ENCODE data around the gene WDR18.
"Not testable (repeated sequence)": the region's sequence is repeated elsewhere in the genome, so short reads cannot be mapped to it uniquely, and the experiment has no call there.

Gene WDR18

GRCh38 chr19:954672-955494 lies 29.3 kb upstream of the WDR18 start:
- DNase-seq (no peak), ATAC-seq (replicated peaks) (peak; percentile 21 to 42)
- Mint-ChIP-seq H3K36me3 (peaks cover 12 to 23% of the 10 kb centered on the region in 2 donors), H3K27ac (peak overlapping the region; percentile 89), H3K27me3 (no peaks in the 10 kb centered on the region), H3K4me3 (peak overlapping the region in 1 of 2 donors; percentile 46), H3K4me1 (peaks cover 22 to 42% of the 10 kb centered on the region in 2 donors), H3K9me3 (no peaks in the 10 kb centered on the region)

- no peak for ATAC-seq (replicated peaks)
- H3K27me3 Mint-ChIP-seq: no peaks in the 10 kb centered on the region
- no peak overlapping the region for H3K27ac Mint-ChIP-seq
- DNase-seq: no peak
- H3K36me3 Mint-ChIP-seq: peaks cover 17 to 26% of the 10 kb centered on the region in 2 donors
- H3K9me3 Mint-ChIP-seq: no peaks in the 10 kb centered on the region
- H3K4me1 Mint-ChIP-seq: peaks cover 17 to 40% of the 10 kb centered on the region in 2 donors
- peak overlapping the region in 1 of 2 donors; percentile 25 for H3K4me3 Mint-ChIP-seq
Measured at GRCh38 chr19:955803-956765, 28.1 kb upstream of the WDR18 start.

- H3K27me3 Mint-ChIP-seq: no peaks in the 10 kb centered on the region
- DNase-seq: no peak
- ATAC-seq (replicated peaks): no peak
- no peak overlapping the region for H3K27ac Mint-ChIP-seq
- H3K36me3 Mint-ChIP-seq: peaks cover 17 to 31% of the 10 kb centered on the region in 2 donors
- H3K4me1 Mint-ChIP-seq: peaks cover 12 to 32% of the 10 kb centered on the region in 2 donors
- H3K9me3 Mint-ChIP-seq: no peaks in the 10 kb centered on the region
- no peak overlapping the region for H3K4me3 Mint-ChIP-seq
Measured at GRCh38 chr19:956766-957440, 27.2 kb upstream of the WDR18 start.

DNA sequence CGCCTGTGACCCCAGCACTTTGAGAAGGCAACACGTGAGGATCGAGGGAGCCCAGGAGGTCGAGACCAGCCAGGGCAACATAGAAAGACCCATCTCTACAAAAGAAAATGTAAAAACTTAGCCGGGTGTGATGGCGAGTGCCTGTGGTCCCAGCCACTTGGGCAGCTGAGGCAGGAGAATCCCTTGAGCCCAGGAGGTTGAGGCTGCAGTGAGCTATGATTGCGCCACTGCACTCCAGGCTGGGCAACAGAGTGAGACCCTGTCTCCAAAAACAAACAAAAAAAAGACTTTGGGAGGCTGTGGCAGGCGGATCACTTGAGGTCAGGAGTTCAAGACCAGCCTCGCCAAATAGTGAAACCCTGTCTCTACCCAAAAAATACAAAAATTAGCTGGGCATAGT lies 26.6 kb upstream of the WDR18 start:
- not testable (repeated sequence) for H3K9me3 Mint-ChIP-seq

GRCh38 chr19:958967-959855 lies 24.9 kb upstream of the WDR18 start:
- no peaks in the 10 kb centered on the region for H3K27me3 Mint-ChIP-seq
- no peaks in the 10 kb centered on the region for H3K9me3 Mint-ChIP-seq
- DNase-seq: no peak
- peaks cover 26 to 48% of the 10 kb centered on the region in 2 donors for H3K36me3 Mint-ChIP-seq
- H3K27ac Mint-ChIP-seq: no peak overlapping the region
- H3K4me3 Mint-ChIP-seq: peak overlapping the region in 1 of 2 donors; percentile 36
- ATAC-seq (replicated peaks): no peak
- peaks cover 6 to 13% of the 10 kb centered on the region in 2 donors for H3K4me1 Mint-ChIP-seq

More for the DNA sequence above, 26.6 kb upstream of the WDR18 start:
- peaks cover 10 to 29% of the 10 kb centered on the region in 2 donors for H3K4me1 Mint-ChIP-seq
- H3K27ac Mint-ChIP-seq: peak overlapping the region; percentile 73
- not testable (repeated sequence) for DNase-seq; H3K27me3 Mint-ChIP-seq; ATAC-seq (replicated peaks); H3K4me3 Mint-ChIP-seq
- peaks cover 19 to 37% of the 10 kb centered on the region in 2 donors for H3K36me3 Mint-ChIP-seq

- no peaks in the 10 kb centered on the region for H3K9me3 Mint-ChIP-seq
- ATAC-seq (replicated peaks): no peak
- H3K4me1 Mint-ChIP-seq: peaks cover 4 to 6% of the 10 kb centered on the region in 2 donors
- no peak for DNase-seq
- H3K27me3 Mint-ChIP-seq: no peaks in the 10 kb centered on the region
- H3K4me3 Mint-ChIP-seq: no peak overlapping the region
- peaks cover 33 to 56% of the 10 kb centered on the region in 2 donors for H3K36me3 Mint-ChIP-seq
- no peak overlapping the region for H3K27ac Mint-ChIP-seq
Measured at GRCh38 chr19:960020-960419, 24.1 kb upstream of the WDR18 start.

- ATAC-seq (replicated peaks): no peak
- H3K4me1 Mint-ChIP-seq: peaks cover 4 to 6% of the 10 kb centered on the region in 2 donors
- peaks cover 37 to 61% of the 10 kb centered on the region in 2 donors for H3K36me3 Mint-ChIP-seq
- H3K27ac Mint-ChIP-seq: no peak overlapping the region
- DNase-seq: no peak
- no peak overlapping the region for H3K4me3 Mint-ChIP-seq
- H3K27me3 Mint-ChIP-seq: no peaks in the 10 kb centered on the region
- no peaks in the 10 kb centered on the region for H3K9me3 Mint-ChIP-seq
Measured at GRCh38 chr19:960601-960938, 23.6 kb upstream of the WDR18 start.

GRCh38 chr19:961866-962620 lies 22.1 kb upstream of the WDR18 start:
- peak overlapping the region; percentile 79 for H3K27ac Mint-ChIP-seq
- DNase-seq: no peak
- H3K36me3 Mint-ChIP-seq: peaks cover 48 to 74% of the 10 kb centered on the region in 2 donors
- no peaks in the 10 kb centered on the region for H3K27me3 Mint-ChIP-seq
- H3K4me1 Mint-ChIP-seq: peaks cover 4 to 6% of the 10 kb centered on the region in 2 donors
- peaks cover 0 to 2% of the 10 kb centered on the region in 2 donors for H3K9me3 Mint-ChIP-seq
- no peak for ATAC-seq (replicated peaks)
- H3K4me3 Mint-ChIP-seq: no peak overlapping the region

DNA sequence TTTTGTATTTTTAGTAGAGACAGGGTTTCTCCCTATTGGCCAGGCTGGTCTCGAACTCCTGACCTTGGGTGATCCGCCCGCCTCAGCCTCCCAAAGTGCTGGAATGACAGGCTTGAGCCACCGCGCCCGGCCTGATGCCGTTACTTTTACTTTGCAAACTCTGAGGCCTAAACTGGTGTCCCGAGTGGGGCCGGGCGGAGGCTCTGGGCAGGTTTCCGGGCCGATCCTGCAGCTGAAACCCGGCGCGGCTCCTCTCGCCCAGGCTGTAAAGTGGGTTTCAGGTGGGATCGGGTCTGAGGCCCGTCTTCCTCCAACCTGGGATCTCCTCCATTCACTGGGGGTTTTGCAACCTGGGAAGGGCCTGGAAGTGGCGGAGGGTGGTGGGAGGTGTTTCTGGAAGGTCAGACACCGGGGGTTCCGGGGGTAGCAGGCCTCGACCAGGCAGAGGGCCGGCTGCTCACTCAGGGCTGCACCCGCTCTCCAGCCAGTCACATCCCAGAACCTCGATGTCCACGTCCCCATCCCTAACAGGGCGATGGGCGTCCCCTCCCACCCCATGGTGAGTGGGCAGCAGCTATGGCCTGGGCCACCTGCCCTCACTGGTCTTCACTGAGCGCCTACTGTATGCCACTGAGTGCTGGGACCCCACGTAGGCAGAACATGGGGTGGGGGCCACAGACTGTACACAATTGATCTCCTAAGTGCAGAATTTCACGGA lies 21.3 kb upstream of the WDR18 start:
- Mint-ChIP-seq H3K36me3 (peaks cover 49 to 73% of the 10 kb centered on the region in 2 donors), H3K4me3 (no peak overlapping the region), H3K4me1 (peaks cover 4 to 6% of the 10 kb centered on the region in 2 donors), H3K27me3 (no peaks in the 10 kb centered on the region), H3K27ac (no peak overlapping the region), H3K9me3 (peaks cover 0 to 2% of the 10 kb centered on the region in 2 donors)
- no peak for DNase-seq
- ATAC-seq (replicated peaks): no peak

- ATAC-seq (replicated peaks) (no peak), DNase-seq (no peak)
- Mint-ChIP-seq H3K9me3 (peaks cover 0 to 2% of the 10 kb centered on the region in 2 donors), H3K27ac (no peak overlapping the region), H3K4me3 (no peak overlapping the region), H3K27me3 (no peaks in the 10 kb centered on the region), H3K36me3 (peaks cover 51 to 77% of the 10 kb centered on the region in 2 donors), H3K4me1 (peaks cover 4 to 6% of the 10 kb centered on the region in 2 donors)
Measured at GRCh38 chr19:963486-963951, 20.6 kb upstream of the WDR18 start.

DNA sequence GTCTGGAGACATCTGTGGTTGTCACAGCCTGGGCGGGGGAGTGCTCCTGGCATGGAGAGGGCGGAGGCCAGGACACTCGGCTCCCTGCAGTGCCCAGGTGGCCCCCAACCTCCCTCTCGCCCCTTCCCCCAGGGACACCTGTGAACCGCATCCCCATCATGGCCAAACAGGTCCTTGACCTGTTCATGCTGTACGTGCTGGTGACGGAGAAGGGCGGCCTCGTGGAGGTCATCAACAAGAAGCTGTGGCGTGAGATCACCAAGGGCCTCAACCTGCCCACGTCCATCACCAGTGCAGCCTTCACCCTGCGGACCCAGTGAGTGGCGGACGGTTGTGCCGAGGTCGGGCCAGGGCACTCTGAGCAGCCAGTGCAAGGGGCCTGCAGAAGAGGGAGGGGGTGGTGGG lies 20.0 kb upstream of the WDR18 start:
- Mint-ChIP-seq H3K27me3 (no peaks in the 10 kb centered on the region), H3K27ac (no peak overlapping the region), H3K4me1 (peaks cover 2 to 6% of the 10 kb centered on the region in 2 donors), H3K4me3 (peak overlapping the region in 1 of 2 donors; percentile 17), H3K9me3 (peaks cover 0 to 2% of the 10 kb centered on the region in 2 donors), H3K36me3 (peaks cover 54 to 79% of the 10 kb centered on the region in 2 donors)
- ATAC-seq (replicated peaks) (no peak), DNase-seq (no peak)
